H1 (cell line): ENCODE measurements around the gene IL31RA. TPM values are rescaled to one million over a fixed set of nuclear protein-coding genes. Genes with fewer than 3 reads are reported as not detected.

Experiments used
- CTCF ChIA-PET: fragments of 300-600 bp; sonication (Branson Sonifier 250); formaldehyde crosslinking; loops from one replicate; lab custom pipeline; 2021; ENCODE audit not compliant: partially characterized antibody; lab: Charles Lee
- POLR2A ChIA-PET: fragments of 300-600 bp; sonication (Branson Sonifier 250); formaldehyde crosslinking; loops from one replicate; lab custom pipeline; 2021; ENCODE audit warnings: inconsistent platforms; ENCODE audit not compliant: partially characterized antibody; lab: Charles Lee
- DNase-seq, 2 experiments: peaks; one replicate each; pipeline versions ENCODE4 v3.0.0 to v3.0.0-alpha.2; 2010 to 2022; ENCODE audit warnings: low spot score in 2 of 2, low read depth in 1 of 2, mixed read lengths in 1 of 2
- FAIRE-seq: peaks from 2 replicates; lab custom pipeline; 2011; peaks lifted over from hg19 to GRCh38; lab: Jason Lieb, UNC
- H2AFZ ChIP-seq: 2 replicates; pipeline ENCODE4 v1.8.1; 2012; ENCODE audit warnings: low read length, inconsistent platforms
- H2AK5ac ChIP-seq: 2 replicates; pipeline ENCODE4 v1.6.1; 2013; ENCODE audit warnings: low read depth, low read length
- H2BK120ac ChIP-seq: replicated peaks from 2 replicates; pipeline ENCODE3; 2013; ENCODE audit warnings: low read depth, low read length, inconsistent platforms
- H2BK12ac ChIP-seq: 2 replicates; pipeline ENCODE4 v1.6.1; 2013; ENCODE audit warnings: low read depth, low read length
- H2BK15ac ChIP-seq: 2 replicates; pipeline ENCODE4 v1.6.1; 2013; ENCODE audit warnings: low read length
- H2BK20ac ChIP-seq: 2 replicates; pipeline ENCODE4 v1.6.1; 2013; ENCODE audit warnings: low read length
- H2BK5ac ChIP-seq: 2 replicates; pipeline ENCODE4 v1.6.1; 2013; ENCODE audit warnings: low read depth, low read length
- H3K14ac ChIP-seq: 2 replicates; pipeline ENCODE4 v1.6.1; 2013; ENCODE audit warnings: inconsistent platforms; ENCODE audit not compliant: insufficient read length
- H3K18ac ChIP-seq: 2 replicates; pipeline ENCODE4 v1.6.1; 2013; ENCODE audit warnings: low read length; ENCODE audit errors: extremely low read depth
- H3K23ac ChIP-seq: 2 replicates; pipeline ENCODE4 v1.6.1; 2013; ENCODE audit warnings: inconsistent platforms; ENCODE audit not compliant: insufficient read length
- H3K23me2 ChIP-seq: 2 replicates; pipeline ENCODE4 v1.6.1; 2013; ENCODE audit warnings: low read depth, low read length
- H3K27ac ChIP-seq: 2 replicates; pipeline ENCODE4 v1.6.1; 2011; ENCODE audit warnings: low read depth, low read length, inconsistent platforms
- H3K27me3 ChIP-seq, 4 experiments: replicated peaks in 1 of 4; 1 replicate in 1 of 4; 2 replicates in 3 of 4; pipeline versions ENCODE4 v1.6.1 to v1.8.1; 2011 to 2013; ENCODE audit warnings: low read length in 3 of 4, mild to moderate bottlenecking in 3 of 4, inconsistent platforms in 2 of 4, mixed read lengths in 2 of 4, moderate library complexity in 1 of 4; ENCODE audit not compliant: control insufficient read depth in 3 of 4, insufficient read depth in 3 of 4; ENCODE audit errors: extremely low read depth in 1 of 4
- H3K36me3 ChIP-seq, 4 experiments: 2 replicates each; pipeline versions ENCODE4 v1.6.1 to v1.8.1; 2011 to 2013; ENCODE audit warnings: mild to moderate bottlenecking in 4 of 4, low read length in 3 of 4, moderate library complexity in 2 of 4, control low read depth in 1 of 4, inconsistent platforms in 1 of 4; ENCODE audit not compliant: insufficient read depth in 4 of 4, control insufficient read depth in 2 of 4
- H3K4ac ChIP-seq: replicated peaks from 2 replicates; pipeline ENCODE3; 2013; ENCODE audit warnings: low read length, low read depth, mixed read lengths, inconsistent platforms; ENCODE audit not compliant: insufficient read length
- H3K4me1 ChIP-seq, 4 experiments: replicated peaks in 1 of 4; 1 replicate in 1 of 4; 2 replicates in 3 of 4; pipeline versions ENCODE4 v1.6.1 to v1.8.1; 2011 to 2013; ENCODE audit warnings: low read length in 3 of 4, inconsistent platforms in 2 of 4, mixed read lengths in 1 of 4; ENCODE audit not compliant: insufficient read depth in 4 of 4, control insufficient read depth in 3 of 4
- H3K4me2 ChIP-seq, 2 experiments: 2 replicates each; pipeline versions ENCODE4 v1.6.1 to v1.8.1; 2011 to 2013; ENCODE audit warnings: low read depth in 2 of 2, low read length in 2 of 2, control low read depth in 1 of 2, inconsistent platforms in 1 of 2, mild to moderate bottlenecking in 1 of 2; ENCODE audit not compliant: insufficient read depth in 1 of 2
- H3K4me3 ChIP-seq, 4 experiments: fragments of 200-600, 300-600 bp in 1 of 4; sonication (generic), shearing (Covaris generic), sonication (Bioruptor Twin) in 1 of 4; 2 replicates each; pipeline versions ENCODE4 v1.5.1 to v1.8.1; 2011 to 2016; ENCODE audit warnings: low read length in 4 of 4, low read depth in 3 of 4, control low read depth in 2 of 4, inconsistent platforms in 2 of 4, mild to moderate bottlenecking in 2 of 4, mixed read lengths in 1 of 4, moderate library complexity in 1 of 4; ENCODE audit not compliant: insufficient read depth in 2 of 4; ENCODE audit errors: extremely low read depth in 1 of 4
- H3K56ac ChIP-seq: replicated peaks from 2 replicates; pipeline ENCODE3; 2013; ENCODE audit warnings: low read depth, mild to moderate bottlenecking, mixed read lengths, low read length, inconsistent platforms; ENCODE audit not compliant: insufficient read length
- H3K79me1 ChIP-seq: 2 replicates; pipeline ENCODE4 v1.6.1; 2013; ENCODE audit warnings: low read depth, low read length, control low read depth
- H3K79me2 ChIP-seq, 2 experiments: 2 replicates each; pipeline versions ENCODE4 v1.6.1 to v1.8.1; 2012 to 2013; ENCODE audit warnings: low read length in 2 of 2, mild to moderate bottlenecking in 2 of 2, inconsistent platforms in 1 of 2; ENCODE audit not compliant: insufficient read depth in 2 of 2, control insufficient read depth in 1 of 2
- H3K9ac ChIP-seq, 4 experiments: replicated peaks in 1 of 4; 1 replicate in 1 of 4; 2 replicates in 3 of 4; pipeline versions ENCODE4 v1.6.1 to v1.8.1; 2011 to 2013; ENCODE audit warnings: low read depth in 3 of 4, low read length in 3 of 4, control low read depth in 2 of 4, mild to moderate bottlenecking in 2 of 4, moderate library complexity in 2 of 4, inconsistent platforms in 1 of 4; ENCODE audit errors: extremely low read depth in 1 of 4
- H3K9me3 ChIP-seq, 2 experiments: 2 replicates each; pipeline versions ENCODE4 v1.6.1 to v1.8.1; 2012 to 2013; ENCODE audit warnings: mild to moderate bottlenecking in 2 of 2, moderate library complexity in 2 of 2, control low read depth in 1 of 2, inconsistent platforms in 1 of 2, low read depth in 1 of 2, low read length in 1 of 2, mixed read lengths in 1 of 2; ENCODE audit not compliant: insufficient read depth in 2 of 2
- H4K20me1 ChIP-seq, 2 experiments: replicated peaks in 1 of 2; 2 replicates each; pipeline versions ENCODE3 to v1.8.1; 2011 to 2013; ENCODE audit warnings: inconsistent platforms in 2 of 2, low read length in 2 of 2, mild to moderate bottlenecking in 1 of 2; ENCODE audit not compliant: insufficient read depth in 2 of 2, control insufficient read depth in 1 of 2
- H4K5ac ChIP-seq: 2 replicates; pipeline ENCODE4 v1.6.1; 2013; ENCODE audit warnings: low read length, low read depth, mixed read lengths, inconsistent platforms; ENCODE audit not compliant: insufficient read length
- H4K8ac ChIP-seq: 2 replicates; pipeline ENCODE4 v1.8.0; 2013; ENCODE audit warnings: mild to moderate bottlenecking, moderate library complexity, low read length, inconsistent platforms; ENCODE audit not compliant: insufficient read depth; ENCODE audit errors: extremely low read depth
- H4K91ac ChIP-seq: replicated peaks from 2 replicates; pipeline ENCODE3; 2013; ENCODE audit warnings: low read length, mixed read lengths, inconsistent platforms; ENCODE audit not compliant: insufficient read length
- CTCF ChIP-seq, 3 experiments: IDR thresholded peaks; 1 replicate in 2 of 3; 2 replicates in 1 of 3; pipeline versions ENCODE4 v1.5.1 to v1.6.1; 2011; ENCODE audit warnings: low read length in 3 of 3, mild to moderate bottlenecking in 3 of 3, inconsistent platforms in 2 of 3, low read depth in 1 of 3, moderate library complexity in 1 of 3; ENCODE audit not compliant: insufficient read depth in 1 of 3; ENCODE audit errors: control extremely low read depth in 1 of 3
- NANOG ChIP-seq: IDR thresholded peaks from 2 replicates; pipeline ENCODE4 v1.6.1; 2011; ENCODE audit warnings: low read length, low read depth, mild to moderate bottlenecking, inconsistent platforms; ENCODE audit not compliant: insufficient read depth, poor library complexity, severe bottlenecking
- RAD21 ChIP-seq, 2 experiments: IDR thresholded peaks in 1 of 2; conservative IDR thresholded peaks in 1 of 2; 2 replicates each; pipeline ENCODE4 v1.6.1; 2011; ENCODE audit warnings: low read depth in 2 of 2, low read length in 2 of 2, improper control_type of control experiment in 1 of 2, inconsistent platforms in 1 of 2, mild to moderate bottlenecking in 1 of 2, moderate library complexity in 1 of 2
- TCF12 ChIP-seq: IDR thresholded peaks from 2 replicates; pipeline ENCODE4 v1.6.1; 2011; ENCODE audit warnings: low read depth, mild to moderate bottlenecking, low read length
- WGBS, 2 experiments: shearing (Covaris generic) in 1 of 2; methylation state at CpG; one replicate each; pipeline versions ENCODE4 v1.1.6 to v1.1.7; 2013 to 2015; ENCODE audit warnings: low lambda C conversion rate in 2 of 2, mixed read lengths in 2 of 2, inconsistent platforms in 1 of 2, low coverage in 1 of 2, missing lambda C conversion rate in 1 of 2; ENCODE audit not compliant: insufficient replicate concordance in 2 of 2, insufficient coverage in 1 of 2, insufficient read length in 1 of 2; ENCODE audit errors: extremely low coverage in 1 of 2, missing lambda C conversion rate in 1 of 2; 5-methylcytosine and 5-hydroxymethylcytosine counted together
- polyA plus RNA-seq, 7 experiments: library from polyadenylated mRNA; depleted of rRNA in 3 of 7; stranded (reverse) in 5 of 7; unstranded in 2 of 7; fragments of >200 nt in 5 of 7; fragments of 200-250 nt in 2 of 7; gene quantifications; 1 replicate in 5 of 7; 2 replicates in 1 of 7; 4 replicates in 1 of 7; pipeline versions ENCODE4 v1.2.1 to v1.2.3, GENCODE V29; 2011 to 2013; ENCODE audit warnings: missing spikeins in 2 of 7, mixed read lengths in 2 of 7
- total RNA-seq: library from RNA; stranded (reverse); fragmentation: NEBNext Ultra II Directional; extraction: Animal tissue kit (Norgen Biotek cat#: 25700); gene quantifications from 2 replicates; pipeline ENCODE4 v1.2.1, GENCODE V29; 2021

The IL31RA gene
- total and polyA plus RNA-seq, 2 of the 8 experiments (the other 6 are each of a cell fraction or from before 2014, with no cell fraction given): not detected

- no peak for FAIRE-seq
- Histone ChIP-seq H2AK5ac (peak overlapping the region; percentile 53; the same call in 1 of the 2 replicates), H3K23ac (no peak overlapping the region), H3K18ac (no peak overlapping the region), H3K56ac (no peak overlapping the region), H2BK20ac (no peak overlapping the region), H3K4me1 (no peaks in the 10 kb centered on the region), H2BK5ac (no peak overlapping the region), H3K79me2 (no peaks in the 10 kb centered on the region), H3K27me3 (no peaks in the 10 kb centered on the region), H3K14ac (no peak overlapping the region), H3K4me3 (no peak overlapping the region), H3K9ac (no peak overlapping the region), H2AFZ (peak overlapping the region; percentile 86), H2BK15ac (no peak overlapping the region), H4K8ac (no peak overlapping the region), H3K9me3 (no peaks in the 10 kb centered on the region), H3K79me1 (no peaks in the 10 kb centered on the region), H3K27ac (no peak overlapping the region), H4K5ac (no peak overlapping the region), H4K20me1 (no peaks in the 10 kb centered on the region), H4K91ac (no peak overlapping the region), H3K4ac (no peak overlapping the region), H2BK120ac (no peak overlapping the region), H3K4me2 (no peak overlapping the region), H3K23me2 (no peaks in the 10 kb centered on the region), H2BK12ac (no peak overlapping the region), H3K36me3 (no peaks in the 10 kb centered on the region)
- no peak for DNase-seq
- ChIA-PET POLR2A (no interaction called here), CTCF (interaction anchor here (0.5 to 0.9 kb wide), 2 partner anchors 11 to 161 kb away, joined by 3 to 4 read pairs; no protein-coding TSS in a partner anchor)
- 80% methylated on average over 5 of the region's 5 CpGs; no CpG with 5 or more reads in 1 of the 2 experiments for WGBS, 2 experiments
- TF ChIP-seq NANOG (no peak), TCF12 (no peak), RAD21 (IDR thresholded peaks at IDR 0.05 in 1 of 2, conservative IDR thresholded peaks at IDR 0.05 in 1 of 2; ENCODE audit: low read depth in 2 of 2, low read length in 2 of 2) (peak in 1 of 2 experiments; percentile 31; a peak in 2 of 4 replicates), CTCF (IDR thresholded peaks at IDR 0.05; ENCODE audit: control extremely low read depth in 1 of 3, insufficient read depth in 1 of 3, low read depth in 1 of 3, low read length in 3 of 3) (peak in 1 of 3 experiments; percentile 20; a peak in 1 of 4 replicates)
These were observed 4.4 kb downstream of the IL31RA start for GRCh38 chr5:55855509-55855908.
